HEK293 (cell line): Measurements from ENCODE around the gene USP31.

ENCODE experiments used
- CTCF ChIA-PET: fragments of 350-600 bp; formaldehyde crosslinking; extraction: SDS; loops from one replicate; lab custom pipeline; 2021; ENCODE audit warnings: antibody characterized with exemption; lab: Yijun Ruan, JAX
- POLR2A ChIA-PET: fragments of 300-600 bp; formaldehyde crosslinking; extraction: SDS; loops from one replicate; lab custom pipeline; 2020; ENCODE audit warnings: antibody characterized with exemption, inconsistent platforms; lab: Yijun Ruan, JAX
- H3K27ac ChIP-seq: fragments of 200-500 bp; sonication (Bioruptor generic); 2 replicates; pipeline ENCODE4 v1.5.1; 2014; ENCODE audit warnings: low read depth, low read length, control low read depth, inconsistent platforms; ENCODE audit errors: extremely low read depth
- H3K36me3 ChIP-seq, 2 experiments: fragments of 200-500 bp in 1 of 2; sonication (Bioruptor generic) in 1 of 2; 1 replicate in 1 of 2; 2 replicates in 1 of 2; pipeline ENCODE4 v1.5.1; 2014 to 2017; ENCODE audit warnings: inconsistent platforms in 2 of 2, low read length in 2 of 2; ENCODE audit not compliant: control insufficient read depth in 2 of 2, insufficient read depth in 1 of 2
- H3K4me1 ChIP-seq: fragments of 200-500 bp; sonication (Bioruptor generic); 2 replicates; pipeline ENCODE4 v1.5.1; 2014; ENCODE audit warnings: mild to moderate bottlenecking, low read length, inconsistent platforms; ENCODE audit not compliant: control insufficient read depth, insufficient read depth
- H3K4me3 ChIP-seq: 2 replicates; pipeline ENCODE4 v1.5.1; 2011; ENCODE audit warnings: low read depth, mild to moderate bottlenecking, control low read depth, low read length, moderate library complexity
- H3K9me3 ChIP-seq: fragments of 200-500 bp; sonication (Bioruptor generic); 2 replicates; pipeline ENCODE4 v1.5.1; 2014; ENCODE audit warnings: low read depth, low read length, inconsistent platforms; ENCODE audit not compliant: control insufficient read depth, insufficient read depth
- HOXD13 ChIP-seq: sonication (generic); formaldehyde crosslinking; IDR thresholded peaks from 2 replicates; pipeline ENCODE4 v1.8.0; 2022; ENCODE audit warnings: missing genetic modification reagents, borderline replicate concordance
- KLF1 ChIP-seq: fragments of 450-650 bp; formaldehyde crosslinking; IDR thresholded peaks from 2 replicates; pipeline ENCODE4 v1.5.1; 2016; ENCODE audit warnings: missing biosample characterization, missing genetic modification characterization
- KLF16 ChIP-seq: fragments of 450-650 bp; formaldehyde crosslinking; IDR thresholded peaks from 2 replicates; pipeline ENCODE4 v1.5.1; 2017; ENCODE audit warnings: missing biosample characterization, missing genetic modification characterization
- SETDB1 ChIP-seq: IDR thresholded peaks from one replicate; pipeline ENCODE4 v1.6.1; 2017; ENCODE audit warnings: mild to moderate bottlenecking, low read length, moderate library complexity, mixed read lengths; ENCODE audit not compliant: insufficient read length
- SP2 ChIP-seq: fragments of 450-650 bp; formaldehyde crosslinking; IDR thresholded peaks from 2 replicates; pipeline ENCODE4 v1.5.1; 2016; ENCODE audit warnings: missing biosample characterization, missing genetic modification characterization
- TCF7L2 ChIP-seq: IDR thresholded peaks from 2 replicates; pipeline ENCODE4 v1.6.1; 2011; ENCODE audit warnings: low read depth, mild to moderate bottlenecking, inconsistent platforms, low read length, moderate library complexity, borderline replicate concordance
- ZBTB17 ChIP-seq: fragments of 450-650 bp; formaldehyde crosslinking; IDR thresholded peaks from 2 replicates; pipeline ENCODE4 v1.5.1; 2016; ENCODE audit warnings: missing biosample characterization, missing genetic modification characterization
- ZBTB20 ChIP-seq: fragments of 450-650 bp; formaldehyde crosslinking; IDR thresholded peaks from 2 replicates; pipeline ENCODE4 v1.5.1; 2016; ENCODE audit warnings: missing biosample characterization, missing genetic modification characterization
- ZIC2 ChIP-seq: fragments of 450-650 bp; formaldehyde crosslinking; IDR thresholded peaks from 2 replicates; pipeline ENCODE4 v1.5.1; 2016; ENCODE audit warnings: missing biosample characterization, missing genetic modification characterization
- ZNF10 ChIP-seq: fragments of 450-650 bp; formaldehyde crosslinking; IDR thresholded peaks from 2 replicates; pipeline ENCODE4 v1.5.1; 2017; ENCODE audit warnings: missing biosample characterization, missing genetic modification characterization
- ZNF112 ChIP-seq: fragments of 450-650 bp; formaldehyde crosslinking; IDR thresholded peaks from 2 replicates; pipeline ENCODE4 v1.5.0; 2017; ENCODE audit warnings: missing biosample characterization, missing genetic modification characterization
- ZNF140 ChIP-seq: fragments of 450-650 bp; formaldehyde crosslinking; IDR thresholded peaks from 2 replicates; pipeline ENCODE4 v1.5.1; 2016; ENCODE audit warnings: missing biosample characterization, missing genetic modification characterization
- ZNF174 ChIP-seq: fragments of 450-650 bp; formaldehyde crosslinking; IDR thresholded peaks from 2 replicates; pipeline ENCODE4 v1.5.0; 2017; ENCODE audit warnings: missing biosample characterization, mild to moderate bottlenecking, missing genetic modification characterization
- ZNF274 ChIP-seq, 2 experiments: fragments of 200-500 bp in 1 of 2; fragments of 450-650 bp in 1 of 2; sonication (Bioruptor generic) in 1 of 2; formaldehyde crosslinking in 1 of 2; IDR thresholded peaks; 2 replicates each; pipeline versions ENCODE4 v1.5.1 to v1.6.1; 2014 to 2016; ENCODE audit warnings: borderline replicate concordance in 1 of 2, inconsistent platforms in 1 of 2, low read length in 1 of 2, missing biosample characterization in 1 of 2, missing genetic modification characterization in 1 of 2
- ZNF37A ChIP-seq: fragments of 450-650 bp; IDR thresholded peaks from 2 replicates; pipeline ENCODE4 v1.5.1; 2018; ENCODE audit warnings: missing biosample characterization, missing genetic modification characterization
- ZNF391 ChIP-seq: fragments of 450-650 bp; formaldehyde crosslinking; IDR thresholded peaks from 2 replicates; pipeline ENCODE4 v1.5.1; 2016; ENCODE audit warnings: low read depth, missing biosample characterization, missing genetic modification characterization, borderline replicate concordance
- ZNF426 ChIP-seq: fragments of 450-650 bp; formaldehyde crosslinking; IDR thresholded peaks from 2 replicates; pipeline ENCODE4 v1.5.1; 2017; ENCODE audit warnings: missing biosample characterization, missing genetic modification characterization, mild to moderate bottlenecking, inconsistent platforms, moderate library complexity
- ZNF433 ChIP-seq: fragments of 450-650 bp; formaldehyde crosslinking; IDR thresholded peaks from 2 replicates; pipeline ENCODE4 v1.5.1; 2016; ENCODE audit warnings: missing biosample characterization, missing genetic modification characterization, low read depth
- ZNF629 ChIP-seq: fragments of 450-650 bp; formaldehyde crosslinking; IDR thresholded peaks from 2 replicates; pipeline ENCODE4 v1.5.1; 2017; ENCODE audit warnings: missing biosample characterization, missing genetic modification characterization
- ZNF76 ChIP-seq: fragments of 450-650 bp; formaldehyde crosslinking; IDR thresholded peaks from 2 replicates; pipeline ENCODE4; 2016; ENCODE audit warnings: low read depth, missing biosample characterization, missing genetic modification characterization, borderline replicate concordance
- ZNF791 ChIP-seq: fragments of 450-650 bp; formaldehyde crosslinking; IDR thresholded peaks from 2 replicates; pipeline ENCODE4 v1.5.1; 2016; ENCODE audit warnings: missing biosample characterization, missing genetic modification characterization
- ZNF843 ChIP-seq: fragments of 450-650 bp; formaldehyde crosslinking; IDR thresholded peaks from 2 replicates; pipeline ENCODE4 v1.5.1; 2016; ENCODE audit warnings: missing biosample characterization, missing genetic modification characterization
- ZXDB ChIP-seq: fragments of 450-650 bp; formaldehyde crosslinking; IDR thresholded peaks from 2 replicates; pipeline ENCODE4 v1.5.1; 2016; ENCODE audit warnings: missing biosample characterization, missing genetic modification characterization
- TF ChIP-seq, protein P1 (sequence below): fragments of 450-650 bp; IDR thresholded peaks from 2 replicates; pipeline ENCODE4 v1.5.1; 2018; ENCODE audit warnings: missing biosample characterization, missing genetic modification characterization
- TF ChIP-seq, protein P2 (sequence below): fragments of 450-650 bp; formaldehyde crosslinking; IDR thresholded peaks from 2 replicates; pipeline ENCODE4 v1.5.1; 2016; ENCODE audit warnings: missing biosample characterization, missing genetic modification characterization
- TF ChIP-seq, protein P3 (sequence below): fragments of 450-650 bp; formaldehyde crosslinking; IDR thresholded peaks from 2 replicates; pipeline ENCODE4 v1.5.0; 2017; ENCODE audit warnings: missing biosample characterization, missing genetic modification characterization, borderline replicate concordance
- TF ChIP-seq, protein P4 (sequence below): fragments of 450-650 bp; formaldehyde crosslinking; IDR thresholded peaks from 2 replicates; pipeline ENCODE4 v1.5.1; 2016; ENCODE audit warnings: missing biosample characterization, missing genetic modification characterization

Gene USP31

DNA sequence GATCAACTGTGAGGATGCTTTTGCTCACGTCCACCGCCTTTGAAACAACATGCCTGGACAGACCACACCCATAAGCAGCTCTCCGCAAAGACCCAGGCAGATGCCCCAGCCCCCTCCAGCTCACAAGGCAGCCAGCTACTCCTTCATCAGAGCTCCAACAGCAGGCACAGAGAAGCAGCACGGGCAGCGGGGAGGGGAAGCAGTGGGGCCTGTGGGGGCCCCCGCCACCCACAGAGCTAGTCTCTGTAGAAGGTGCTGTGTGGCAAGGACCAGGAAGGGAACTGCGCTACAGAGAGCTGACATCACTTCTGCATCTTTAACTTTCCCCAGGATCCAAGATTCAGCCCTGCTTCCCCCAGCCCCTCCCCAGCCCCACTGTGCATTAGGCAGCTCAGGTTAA is 23.3 kb upstream of the USP31 start:
- Histone ChIP-seq H3K9me3 (no peaks in the 10 kb centered on the region), H3K27ac (no peak overlapping the region), H3K36me3 (no peaks in the 10 kb centered on the region), H3K4me3 (no peak overlapping the region), H3K4me1 (no peaks in the 10 kb centered on the region)
- TF ChIP-seq TCF7L2 (no peak), ZIC2 (tag by site-specific recombination) (peak; percentile 28; the same call in 1 of the 2 replicates), SETDB1 (no peak)
- ChIA-PET CTCF (interaction anchor here (0.6 kb wide), 1 partner anchor 261 kb away, joined by 3 read pairs; no protein-coding TSS in a partner anchor), POLR2A (interaction anchor here (0.7 kb wide), 1 partner anchor 815 kb away, joined by 5 read pairs; no protein-coding TSS in a partner anchor)

DNA sequence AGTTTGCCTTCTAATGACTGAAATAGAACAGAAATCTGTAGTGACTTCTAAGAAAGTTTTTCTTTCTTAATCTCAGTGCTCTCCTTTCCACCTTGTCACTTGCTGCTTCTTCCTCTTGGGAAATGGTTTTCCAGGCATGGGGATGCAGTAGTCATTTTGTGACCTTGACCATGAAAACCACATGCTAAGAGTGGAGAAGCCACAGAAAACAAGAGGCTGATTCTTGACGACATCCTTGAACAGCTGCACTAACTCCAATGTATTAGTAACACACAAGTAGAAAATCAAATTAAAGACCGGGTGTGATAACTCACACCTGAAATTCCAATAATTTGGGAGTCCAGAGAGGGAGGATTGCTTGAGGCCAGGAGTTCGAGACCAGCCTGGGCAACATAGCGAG is 15.5 kb upstream of the USP31 start:
- POLR2A ChIA-PET, result interaction anchor here (0.6 kb wide), 1 partner anchor 36 kb away, joined by 3 read pairs; no protein-coding TSS in a partner anchor
- H3K36me3 ChIP-seq, result no peaks in the 10 kb centered on the region
- no peak overlapping the region for H3K4me3 ChIP-seq
- H3K27ac ChIP-seq, result no peak overlapping the region
- H3K4me1 ChIP-seq, result no peaks in the 10 kb centered on the region
- H3K9me3 ChIP-seq, result no peaks in the 10 kb centered on the region
- CTCF ChIA-PET, result interaction anchor here (0.6 kb wide), 1 partner anchor 92 kb away, joined by 3 read pairs; no protein-coding TSS in a partner anchor
- no peak for TF ChIP-seq ZNF791
- no peak for TF ChIP-seq HOXD13 (CRISPR knock-in tag)
- no peak for TF ChIP-seq ZNF391 (tag by site-specific recombination)
- TF ChIP-seq ZNF140 (tag by site-specific recombination), result no peak
- TF ChIP-seq ZNF274 (IDR thresholded peaks at IDR 0.05; ENCODE audit: low read length), result no peak
- no peak for TF ChIP-seq ZNF274 (tag by site-specific recombination; IDR thresholded peaks at IDR 0.05; ENCODE audit: borderline replicate concordance)
- no peak for TF ChIP-seq KLF1 (tag by site-specific recombination)
- no peak for TF ChIP-seq ZNF426
- no peak for TF ChIP-seq KLF16 (tag by site-specific recombination)
- TF ChIP-seq ZXDB (tag by site-specific recombination), result no peak
- TF ChIP-seq ZBTB20 (tag by site-specific recombination), result no peak
- TF ChIP-seq SP2 (tag by site-specific recombination), result no peak
- TF ChIP-seq ZNF433 (tag by site-specific recombination), result no peak
- TF ChIP-seq ZNF76, result no peak
- no peak for TF ChIP-seq ZBTB17 (tag by site-specific recombination)
- no peak for TF ChIP-seq ZNF843
- TF ChIP-seq, protein P1, sequence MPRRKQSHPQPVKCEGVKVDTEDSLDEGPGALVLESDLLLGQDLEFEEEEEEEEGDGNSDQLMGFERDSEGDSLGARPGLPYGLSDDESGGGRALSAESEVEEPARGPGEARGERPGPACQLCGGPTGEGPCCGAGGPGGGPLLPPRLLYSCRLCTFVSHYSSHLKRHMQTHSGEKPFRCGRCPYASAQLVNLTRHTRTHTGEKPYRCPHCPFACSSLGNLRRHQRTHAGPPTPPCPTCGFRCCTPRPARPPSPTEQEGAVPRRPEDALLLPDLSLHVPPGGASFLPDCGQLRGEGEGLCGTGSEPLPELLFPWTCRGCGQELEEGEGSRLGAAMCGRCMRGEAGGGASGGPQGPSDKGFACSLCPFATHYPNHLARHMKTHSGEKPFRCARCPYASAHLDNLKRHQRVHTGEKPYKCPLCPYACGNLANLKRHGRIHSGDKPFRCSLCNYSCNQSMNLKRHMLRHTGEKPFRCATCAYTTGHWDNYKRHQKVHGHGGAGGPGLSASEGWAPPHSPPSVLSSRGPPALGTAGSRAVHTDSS, result no peak

DNA sequence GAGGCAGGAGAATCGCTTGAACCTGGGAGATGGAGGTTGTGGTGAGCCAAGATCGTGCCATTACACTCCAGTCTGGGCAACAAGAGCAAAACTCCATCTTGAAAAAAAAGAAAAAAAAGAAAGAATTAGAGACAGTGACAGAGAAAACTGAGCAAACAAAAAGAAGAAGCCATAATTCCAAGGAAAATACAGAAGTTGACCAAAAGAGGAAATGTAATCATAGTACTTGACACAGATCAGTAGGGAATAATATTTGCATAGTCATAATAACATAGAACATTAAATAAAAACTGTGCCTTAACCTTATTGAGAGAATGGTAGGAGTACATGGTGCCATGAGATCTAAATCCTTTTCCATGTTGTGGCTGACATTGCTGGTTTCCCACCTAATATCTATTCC is 14.7 kb upstream of the USP31 start:
- CTCF ChIA-PET, result no interaction called here
- Histone ChIP-seq H3K27ac (no peak overlapping the region), H3K9me3 (no peaks in the 10 kb centered on the region), H3K36me3 (no peaks in the 10 kb centered on the region), H3K4me1 (no peaks in the 10 kb centered on the region), H3K4me3 (no peak overlapping the region)
- POLR2A ChIA-PET, result no interaction called here
- TF ChIP-seq, protein P2, sequence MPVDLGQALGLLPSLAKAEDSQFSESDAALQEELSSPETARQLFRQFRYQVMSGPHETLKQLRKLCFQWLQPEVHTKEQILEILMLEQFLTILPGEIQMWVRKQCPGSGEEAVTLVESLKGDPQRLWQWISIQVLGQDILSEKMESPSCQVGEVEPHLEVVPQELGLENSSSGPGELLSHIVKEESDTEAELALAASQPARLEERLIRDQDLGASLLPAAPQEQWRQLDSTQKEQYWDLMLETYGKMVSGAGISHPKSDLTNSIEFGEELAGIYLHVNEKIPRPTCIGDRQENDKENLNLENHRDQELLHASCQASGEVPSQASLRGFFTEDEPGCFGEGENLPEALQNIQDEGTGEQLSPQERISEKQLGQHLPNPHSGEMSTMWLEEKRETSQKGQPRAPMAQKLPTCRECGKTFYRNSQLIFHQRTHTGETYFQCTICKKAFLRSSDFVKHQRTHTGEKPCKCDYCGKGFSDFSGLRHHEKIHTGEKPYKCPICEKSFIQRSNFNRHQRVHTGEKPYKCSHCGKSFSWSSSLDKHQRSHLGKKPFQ, result no peak
- TF ChIP-seq ZNF10 (no peak), ZNF37A (no peak), ZNF112 (no peak), ZNF174 (no peak), ZNF629 (tag by site-specific recombination) (no peak)
- TF ChIP-seq, protein P3, sequence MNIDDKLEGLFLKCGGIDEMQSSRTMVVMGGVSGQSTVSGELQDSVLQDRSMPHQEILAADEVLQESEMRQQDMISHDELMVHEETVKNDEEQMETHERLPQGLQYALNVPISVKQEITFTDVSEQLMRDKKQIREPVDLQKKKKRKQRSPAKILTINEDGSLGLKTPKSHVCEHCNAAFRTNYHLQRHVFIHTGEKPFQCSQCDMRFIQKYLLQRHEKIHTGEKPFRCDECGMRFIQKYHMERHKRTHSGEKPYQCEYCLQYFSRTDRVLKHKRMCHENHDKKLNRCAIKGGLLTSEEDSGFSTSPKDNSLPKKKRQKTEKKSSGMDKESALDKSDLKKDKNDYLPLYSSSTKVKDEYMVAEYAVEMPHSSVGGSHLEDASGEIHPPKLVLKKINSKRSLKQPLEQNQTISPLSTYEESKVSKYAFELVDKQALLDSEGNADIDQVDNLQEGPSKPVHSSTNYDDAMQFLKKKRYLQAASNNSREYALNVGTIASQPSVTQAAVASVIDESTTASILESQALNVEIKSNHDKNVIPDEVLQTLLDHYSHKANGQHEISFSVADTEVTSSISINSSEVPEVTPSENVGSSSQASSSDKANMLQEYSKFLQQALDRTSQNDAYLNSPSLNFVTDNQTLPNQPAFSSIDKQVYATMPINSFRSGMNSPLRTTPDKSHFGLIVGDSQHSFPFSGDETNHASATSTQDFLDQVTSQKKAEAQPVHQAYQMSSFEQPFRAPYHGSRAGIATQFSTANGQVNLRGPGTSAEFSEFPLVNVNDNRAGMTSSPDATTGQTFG (tag by site-specific recombination), result no peak
- TF ChIP-seq, protein P4, sequence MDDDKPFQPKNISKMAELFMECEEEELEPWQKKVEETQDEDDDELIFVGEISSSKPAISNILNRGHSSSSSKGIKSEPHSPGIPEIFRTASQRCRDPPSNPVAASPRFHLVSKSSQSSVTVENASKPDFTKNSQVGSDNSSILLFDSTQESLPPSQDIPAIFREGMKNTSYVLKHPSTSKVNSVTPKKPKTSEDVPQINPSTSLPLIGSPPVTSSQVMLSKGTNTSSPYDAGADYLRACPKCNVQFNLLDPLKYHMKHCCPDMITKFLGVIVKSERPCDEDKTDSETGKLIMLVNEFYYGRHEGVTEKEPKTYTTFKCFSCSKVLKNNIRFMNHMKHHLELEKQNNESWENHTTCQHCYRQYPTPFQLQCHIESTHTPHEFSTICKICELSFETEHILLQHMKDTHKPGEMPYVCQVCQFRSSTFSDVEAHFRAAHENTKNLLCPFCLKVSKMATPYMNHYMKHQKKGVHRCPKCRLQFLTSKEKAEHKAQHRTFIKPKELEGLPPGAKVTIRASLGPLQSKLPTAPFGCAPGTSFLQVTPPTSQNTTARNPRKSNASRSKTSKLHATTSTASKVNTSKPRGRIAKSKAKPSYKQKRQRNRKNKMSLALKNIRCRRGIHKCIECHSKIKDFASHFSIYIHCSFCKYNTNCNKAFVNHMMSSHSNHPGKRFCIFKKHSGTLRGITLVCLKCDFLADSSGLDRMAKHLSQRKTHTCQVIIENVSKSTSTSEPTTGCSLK (tag by site-specific recombination), result no peak
